Measurements from ENCODE around the gene ZNF281.
"Not testable (repeated sequence)": the region's sequence is repeated elsewhere in the genome, so short reads cannot be mapped to it uniquely, and the experiment has no call there.

Gene ZNF281

GRCh38 chr1:200415227-200415626, 5.4 kb upstream of the ZNF281 start:
- H3K9me3 ChIP-seq (ENCODE audit: control insufficient read depth, low read length): no peaks in the 10 kb centered on the region
- no peak overlapping the region for H2BK120ac ChIP-seq (ENCODE audit: low read depth, low read length)
- H3K4me1 ChIP-seq (ENCODE audit: control insufficient read depth, insufficient read depth, low read depth, low read length): no peaks in the 10 kb centered on the region
- no peak overlapping the region for H3K4ac ChIP-seq (ENCODE audit: low read depth in 1 of 2, low read length in 2 of 2)
- no peak overlapping the region for H3K23ac ChIP-seq (ENCODE audit: low read length in 2 of 2)
- H3K18ac ChIP-seq (ENCODE audit: low read depth in 1 of 2, low read length in 2 of 2): peak overlapping the region in 1 of 2 experiments; percentile 43
- no peak overlapping the region for H2AK5ac ChIP-seq (ENCODE audit: low read length, severe bottlenecking)
- no peak for DNase-seq
- 70% methylated on average over 1 of the region's 1 CpG for WGBS
- no peaks in the 10 kb centered on the region for H3K36me3 ChIP-seq (ENCODE audit: control insufficient read depth in 1 of 2, insufficient read depth in 2 of 2, low read depth in 1 of 2, low read length in 2 of 2)
- no peak overlapping the region for H2BK15ac ChIP-seq (ENCODE audit: low read depth, poor library complexity, severe bottlenecking)
- no peaks in the 10 kb centered on the region for H3K79me1 ChIP-seq (replicated peaks; ENCODE audit: low read length, poor library complexity, severe bottlenecking)
- H3K27me3 ChIP-seq (ENCODE audit: control insufficient read depth in 1 of 2, insufficient read depth in 1 of 2, low read length in 2 of 2): no peaks in the 10 kb centered on the region
- no peak overlapping the region for H2AFZ ChIP-seq (ENCODE audit: low read depth, low read length)
- H4K8ac ChIP-seq (ENCODE audit: low read length): no peak overlapping the region
- H3K9ac ChIP-seq (ENCODE audit: low read length): peak overlapping the region; percentile 94
- peak overlapping the region; percentile 56 for H3K27ac ChIP-seq (ENCODE audit: low read length, poor library complexity, severe bottlenecking)
- H3K4me2 ChIP-seq (ENCODE audit: low read length, poor library complexity, severe bottlenecking): no peak overlapping the region
- no peak overlapping the region for H3K14ac ChIP-seq (ENCODE audit: low read length in 2 of 2)
- H2BK5ac ChIP-seq (ENCODE audit: low read depth, low read length, poor library complexity, severe bottlenecking): no peak overlapping the region
- H3K4me3 ChIP-seq (ENCODE audit: insufficient read depth in 1 of 2, low read depth in 1 of 2, low read length in 2 of 2): peak overlapping the region in 1 of 2 experiments; percentile 10
- H2BK12ac ChIP-seq (ENCODE audit: low read length in 2 of 2): no peak overlapping the region
- H4K91ac ChIP-seq (ENCODE audit: low read length): no peak overlapping the region

GRCh38 chr1:200414657-200415056, 4.8 kb upstream of the ZNF281 start:
- H4K91ac ChIP-seq (ENCODE audit: low read length): peak overlapping the region; percentile 68
- no peak overlapping the region for H3K27ac ChIP-seq (ENCODE audit: low read length, poor library complexity, severe bottlenecking)
- no peak overlapping the region for H3K4me3 ChIP-seq (ENCODE audit: insufficient read depth in 1 of 2, low read depth in 1 of 2, low read length in 2 of 2)
- DNase-seq: no peak
- peak overlapping the region in 1 of 2 experiments; percentile 62 for H3K18ac ChIP-seq (ENCODE audit: low read depth in 1 of 2, low read length in 2 of 2)
- no peak overlapping the region for H3K4me2 ChIP-seq (ENCODE audit: low read length, poor library complexity, severe bottlenecking)
- H3K79me1 ChIP-seq (replicated peaks; ENCODE audit: low read length, poor library complexity, severe bottlenecking): no peaks in the 10 kb centered on the region
- no peak overlapping the region for H2AK5ac ChIP-seq (ENCODE audit: low read length, severe bottlenecking)
- H3K14ac ChIP-seq (ENCODE audit: low read length in 2 of 2): no peak overlapping the region
- H3K9me3 ChIP-seq (ENCODE audit: control insufficient read depth, low read length): no peaks in the 10 kb centered on the region
- H3K36me3 ChIP-seq (ENCODE audit: control insufficient read depth in 1 of 2, insufficient read depth in 2 of 2, low read depth in 1 of 2, low read length in 2 of 2): no peaks in the 10 kb centered on the region
- peak overlapping the region in 1 of 2 experiments; percentile 97 for H2BK12ac ChIP-seq (ENCODE audit: low read length in 2 of 2)
- H2BK5ac ChIP-seq (ENCODE audit: low read depth, low read length, poor library complexity, severe bottlenecking): no peak overlapping the region
- peak overlapping the region; percentile 94 for H3K9ac ChIP-seq (ENCODE audit: low read length)
- H2BK15ac ChIP-seq (ENCODE audit: low read depth, poor library complexity, severe bottlenecking): peak overlapping the region; percentile 90
- H2BK120ac ChIP-seq (ENCODE audit: low read depth, low read length): peak overlapping the region; percentile 73
- H3K4me1 ChIP-seq (ENCODE audit: control insufficient read depth, insufficient read depth, low read depth, low read length): no peaks in the 10 kb centered on the region
- H3K27me3 ChIP-seq (ENCODE audit: control insufficient read depth in 1 of 2, insufficient read depth in 1 of 2, low read length in 2 of 2): no peaks in the 10 kb centered on the region
- H4K8ac ChIP-seq (ENCODE audit: low read length): no peak overlapping the region
- no peak overlapping the region for H3K23ac ChIP-seq (ENCODE audit: low read length in 2 of 2)
- WGBS: 91% methylated on average over 2 of the region's 4 CpGs
- no peak overlapping the region for H2AFZ ChIP-seq (ENCODE audit: low read depth, low read length)
- H3K4ac ChIP-seq (ENCODE audit: low read depth in 1 of 2, low read length in 2 of 2): no peak overlapping the region

DNA sequence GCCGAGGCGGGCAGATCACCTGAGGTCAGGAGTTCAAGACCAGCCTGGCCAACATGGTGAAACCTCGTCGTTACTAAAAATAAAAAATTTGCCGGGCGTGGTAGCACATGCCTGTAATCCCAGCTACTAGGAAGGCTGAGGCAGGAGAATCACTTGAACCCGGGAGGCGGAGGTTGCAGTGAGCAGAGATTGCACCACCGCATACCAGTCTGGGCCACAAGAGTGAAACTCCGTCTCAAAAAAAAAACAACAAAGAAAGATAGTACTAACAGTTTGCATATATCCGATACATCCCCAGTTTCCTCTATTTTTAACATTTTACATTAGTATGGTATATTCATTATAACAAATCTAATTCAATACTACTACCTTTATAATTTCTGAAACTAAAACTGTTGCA, 3.9 kb upstream of the ZNF281 start:
- not testable (repeated sequence) for H2AK5ac ChIP-seq (ENCODE audit: low read length, severe bottlenecking); H3K9ac ChIP-seq (ENCODE audit: low read length); H3K4me2 ChIP-seq (ENCODE audit: low read length, poor library complexity, severe bottlenecking); H2AFZ ChIP-seq (ENCODE audit: low read depth, low read length); H3K18ac ChIP-seq (ENCODE audit: low read depth in 1 of 2, low read length in 2 of 2); H3K4ac ChIP-seq (ENCODE audit: low read depth in 1 of 2, low read length in 2 of 2); H3K27ac ChIP-seq (ENCODE audit: low read length, poor library complexity, severe bottlenecking); H3K79me1 ChIP-seq (replicated peaks; ENCODE audit: low read length, poor library complexity, severe bottlenecking); H3K4me1 ChIP-seq (ENCODE audit: control insufficient read depth, insufficient read depth, low read depth, low read length); H2BK15ac ChIP-seq (ENCODE audit: low read depth, poor library complexity, severe bottlenecking); H3K23ac ChIP-seq (ENCODE audit: low read length in 2 of 2); H2BK12ac ChIP-seq (ENCODE audit: low read length in 2 of 2); H3K36me3 ChIP-seq (ENCODE audit: control insufficient read depth in 1 of 2, insufficient read depth in 2 of 2, low read depth in 1 of 2, low read length in 2 of 2); H3K9me3 ChIP-seq (ENCODE audit: control insufficient read depth, low read length); DNase-seq; H4K8ac ChIP-seq (ENCODE audit: low read length); H3K27me3 ChIP-seq (ENCODE audit: control insufficient read depth in 1 of 2, insufficient read depth in 1 of 2, low read length in 2 of 2); H2BK5ac ChIP-seq (ENCODE audit: low read depth, low read length, poor library complexity, severe bottlenecking); H3K14ac ChIP-seq (ENCODE audit: low read length in 2 of 2); H2BK120ac ChIP-seq (ENCODE audit: low read depth, low read length); H4K91ac ChIP-seq (ENCODE audit: low read length); H3K4me3 ChIP-seq (ENCODE audit: insufficient read depth in 1 of 2, low read depth in 1 of 2, low read length in 2 of 2)
- WGBS: 82% methylated on average over 9 of the region's 11 CpGs

GRCh38 chr1:200411406-200412257, 1.8 kb upstream of the ZNF281 start:
- H2BK120ac ChIP-seq (ENCODE audit: low read depth, low read length): peak overlapping the region; percentile 35
- H3K4me1 ChIP-seq (ENCODE audit: control insufficient read depth, insufficient read depth, low read depth, low read length): peaks cover 3% of the 10 kb centered on the region
- peak overlapping the region; percentile 24 to 81 for H3K4ac ChIP-seq (ENCODE audit: low read depth in 1 of 2, low read length in 2 of 2)
- H3K18ac ChIP-seq (ENCODE audit: low read depth in 1 of 2, low read length in 2 of 2): peak overlapping the region; percentile 5 to 59
- H3K36me3 ChIP-seq (ENCODE audit: control insufficient read depth in 1 of 2, insufficient read depth in 2 of 2, low read depth in 1 of 2, low read length in 2 of 2): peaks cover 5 to 24% of the 10 kb centered on the region in 2 experiments
- H3K14ac ChIP-seq (ENCODE audit: low read length in 2 of 2): no peak overlapping the region
- no peaks in the 10 kb centered on the region for H3K9me3 ChIP-seq (ENCODE audit: control insufficient read depth, low read length)
- H2BK12ac ChIP-seq (ENCODE audit: low read length in 2 of 2): peak overlapping the region; percentile 18 to 63
- H2AFZ ChIP-seq (ENCODE audit: low read depth, low read length): peak overlapping the region; percentile 58
- H2BK15ac ChIP-seq (ENCODE audit: low read depth, poor library complexity, severe bottlenecking): no peak overlapping the region
- no peak for DNase-seq
- no peak overlapping the region for H3K9ac ChIP-seq (ENCODE audit: low read length)
- H4K91ac ChIP-seq (ENCODE audit: low read length): no peak overlapping the region
- WGBS: 37% methylated on average over 20 of the region's 20 CpGs
- peak overlapping the region; percentile 31 for H2AK5ac ChIP-seq (ENCODE audit: low read length, severe bottlenecking)
- H3K4me3 ChIP-seq (ENCODE audit: insufficient read depth in 1 of 2, low read depth in 1 of 2, low read length in 2 of 2): peak overlapping the region in 1 of 2 experiments; percentile 15
- no peak overlapping the region for H3K23ac ChIP-seq (ENCODE audit: low read length in 2 of 2)
- peaks cover 5% of the 10 kb centered on the region for H3K79me1 ChIP-seq (replicated peaks; ENCODE audit: low read length, poor library complexity, severe bottlenecking)
- no peaks in the 10 kb centered on the region for H3K27me3 ChIP-seq (ENCODE audit: control insufficient read depth in 1 of 2, insufficient read depth in 1 of 2, low read length in 2 of 2)
- H2BK5ac ChIP-seq (ENCODE audit: low read depth, low read length, poor library complexity, severe bottlenecking): no peak overlapping the region
- peak overlapping the region; percentile 59 for H4K8ac ChIP-seq (ENCODE audit: low read length)
- no peak overlapping the region for H3K4me2 ChIP-seq (ENCODE audit: low read length, poor library complexity, severe bottlenecking)
- no peak overlapping the region for H3K27ac ChIP-seq (ENCODE audit: low read length, poor library complexity, severe bottlenecking)

Data from mesenchymal stem cell (in vitro differentiated cells and primary cell).